Activated T-cell treated with anti-CD3 and anti-CD28 coated beads, Interleukin-2, amount 50 U/mL, for 24 hours (primary cell): ENCODE measurements around the gene IL12RB1.

Experiments used
- DNase-seq: peaks from one replicate; pipeline ENCODE4 v3.0.0-alpha.2; 2020
- H3K27ac Mint-ChIP-seq: 2 replicates; pipeline ENCODE4 v1.8.0; 2020; ENCODE audit warnings: mild to moderate bottlenecking, mixed read lengths
- H3K27me3 Mint-ChIP-seq: 2 replicates; pipeline ENCODE4 v1.8.0; 2020; ENCODE audit warnings: mixed read lengths
- H3K36me3 Mint-ChIP-seq: 2 replicates; pipeline ENCODE4 v1.8.0; 2020; ENCODE audit warnings: low read depth, mixed read lengths
- H3K4me1 Mint-ChIP-seq: 2 replicates; pipeline ENCODE4 v1.8.0; 2020; ENCODE audit warnings: low read depth, mixed read lengths
- H3K4me3 Mint-ChIP-seq: 2 replicates; pipeline ENCODE4 v1.8.0; 2020; ENCODE audit warnings: mild to moderate bottlenecking, moderate library complexity, mixed read lengths
- H3K9me3 Mint-ChIP-seq: 2 replicates; pipeline ENCODE4 v1.8.0; 2020; ENCODE audit warnings: mixed read lengths

IL12RB1 gene

DNA sequence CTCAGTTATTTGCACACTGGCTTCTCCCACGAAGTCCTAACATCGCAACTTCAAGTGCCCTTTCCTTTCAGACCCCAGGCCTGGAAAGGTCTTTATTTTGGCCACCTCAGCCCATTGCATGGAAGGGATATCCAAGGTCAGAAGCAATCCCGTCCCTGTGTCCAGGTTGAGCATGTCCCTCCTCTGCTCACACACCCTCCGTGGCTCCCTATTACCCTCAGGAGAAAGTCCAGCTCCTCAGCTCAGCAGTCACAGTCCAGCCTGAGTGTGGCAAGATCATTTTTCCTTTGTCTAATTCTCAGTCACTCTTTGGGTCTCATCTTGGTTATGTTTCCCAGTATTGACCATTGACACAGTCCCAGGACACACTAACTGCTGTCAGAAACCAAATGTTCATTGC, 59.6 kb downstream of the IL12RB1 start:
- Mint-ChIP-seq H3K27me3 (no peaks in the 10 kb centered on the region), H3K36me3 (no peaks in the 10 kb centered on the region), H3K27ac (no peak overlapping the region), H3K4me3 (no peak overlapping the region), H3K4me1 (peaks cover 39% of the 10 kb centered on the region), H3K9me3 (peaks cover 2% of the 10 kb centered on the region)
- DNase-seq = no peak

GRCh38 chr19:18023622-18024251, 63.0 kb downstream of the IL12RB1 start:
- peaks cover 3% of the 10 kb centered on the region for H3K9me3 Mint-ChIP-seq
- peak; percentile 78 for DNase-seq

DNA sequence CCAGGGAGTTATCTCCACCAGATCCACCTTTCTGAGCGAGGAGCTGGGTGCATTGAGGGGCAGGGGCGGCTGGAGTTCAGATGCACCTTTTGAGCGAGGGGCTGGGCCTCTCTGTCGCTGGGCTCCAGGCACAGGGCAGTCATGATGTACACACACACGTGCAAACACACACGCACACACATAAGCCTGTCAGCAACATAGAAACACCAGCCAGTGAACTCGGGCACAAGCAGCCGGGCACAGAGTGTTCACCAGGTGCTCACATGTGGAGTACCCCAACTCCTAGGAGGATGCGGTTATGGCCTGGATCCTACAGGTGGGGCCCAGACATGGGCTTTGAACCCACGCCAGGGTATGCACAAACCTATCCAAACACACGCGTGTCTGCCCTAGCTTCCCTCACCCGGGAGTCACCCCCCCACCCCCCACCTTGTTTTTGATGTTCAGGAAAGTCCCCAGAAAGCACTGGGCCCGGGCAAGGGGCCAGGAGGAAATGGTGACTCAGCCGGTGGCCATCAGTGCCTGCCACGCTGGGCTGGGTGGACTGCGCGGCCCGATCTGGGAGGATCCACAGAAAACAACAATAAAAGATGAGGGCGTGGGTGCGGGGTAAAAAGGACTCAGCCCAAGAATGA, 65.5 kb downstream of the IL12RB1 start:
- peak overlapping the region; percentile 88 for H3K27ac Mint-ChIP-seq
- H3K4me1 Mint-ChIP-seq = peaks cover 62% of the 10 kb centered on the region
- DNase-seq = peak; percentile 72
- H3K4me3 Mint-ChIP-seq = peak overlapping the region; percentile 65
- H3K9me3 Mint-ChIP-seq = peaks cover 3% of the 10 kb centered on the region
- no peaks in the 10 kb centered on the region for H3K36me3 Mint-ChIP-seq
- no peaks in the 10 kb centered on the region for H3K27me3 Mint-ChIP-seq

More at GRCh38 chr19:18023622-18024251, 63.0 kb downstream of the IL12RB1 start:
- Mint-ChIP-seq H3K27ac (peak overlapping the region; percentile 94), H3K27me3 (no peaks in the 10 kb centered on the region), H3K4me1 (peaks cover 48% of the 10 kb centered on the region), H3K36me3 (no peaks in the 10 kb centered on the region), H3K4me3 (peak overlapping the region; percentile 50)

DNA sequence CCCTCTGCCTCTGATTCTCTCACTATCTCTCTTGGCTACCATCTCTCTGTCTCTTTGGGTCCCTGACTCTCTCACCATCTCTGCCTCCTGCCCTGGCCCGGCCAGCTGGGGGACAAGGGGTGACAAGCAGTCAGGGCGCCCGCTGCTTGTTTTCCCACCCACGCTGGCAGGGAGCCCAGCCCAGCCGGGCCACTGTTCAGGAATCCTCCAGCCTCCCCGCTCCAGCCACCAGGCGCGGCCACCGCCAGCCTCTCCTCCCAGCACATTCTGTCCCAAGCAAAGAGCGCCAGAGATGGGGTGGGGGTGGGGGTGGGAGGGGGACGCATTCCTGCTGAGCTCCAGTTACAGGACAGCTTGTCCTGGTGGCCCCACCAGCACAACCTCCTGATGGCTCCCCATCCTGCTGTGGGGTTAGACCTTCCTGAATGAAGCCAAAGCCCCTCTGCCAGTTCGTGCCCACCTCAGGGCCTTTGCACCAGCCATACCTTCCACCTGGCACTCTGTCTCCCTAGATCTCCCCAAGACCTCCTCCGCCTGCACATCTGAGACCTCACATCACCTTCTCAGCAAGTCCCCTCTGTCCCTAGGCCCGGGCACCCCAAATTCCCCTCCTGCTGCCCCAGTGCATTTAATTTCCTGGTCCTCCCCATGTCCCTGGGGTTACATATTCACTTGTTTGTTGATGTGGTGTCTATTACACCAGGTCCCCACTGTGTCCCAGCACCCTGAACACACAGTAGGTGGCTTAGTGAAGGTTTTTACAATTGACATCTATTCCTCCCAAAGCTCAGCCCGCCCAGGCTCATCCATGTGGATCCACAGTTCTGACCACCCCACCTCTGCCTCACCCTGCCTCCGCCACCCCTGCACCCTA, 66.3 kb downstream of the IL12RB1 start:
- H3K4me1 Mint-ChIP-seq = peaks cover 64% of the 10 kb centered on the region

DNA sequence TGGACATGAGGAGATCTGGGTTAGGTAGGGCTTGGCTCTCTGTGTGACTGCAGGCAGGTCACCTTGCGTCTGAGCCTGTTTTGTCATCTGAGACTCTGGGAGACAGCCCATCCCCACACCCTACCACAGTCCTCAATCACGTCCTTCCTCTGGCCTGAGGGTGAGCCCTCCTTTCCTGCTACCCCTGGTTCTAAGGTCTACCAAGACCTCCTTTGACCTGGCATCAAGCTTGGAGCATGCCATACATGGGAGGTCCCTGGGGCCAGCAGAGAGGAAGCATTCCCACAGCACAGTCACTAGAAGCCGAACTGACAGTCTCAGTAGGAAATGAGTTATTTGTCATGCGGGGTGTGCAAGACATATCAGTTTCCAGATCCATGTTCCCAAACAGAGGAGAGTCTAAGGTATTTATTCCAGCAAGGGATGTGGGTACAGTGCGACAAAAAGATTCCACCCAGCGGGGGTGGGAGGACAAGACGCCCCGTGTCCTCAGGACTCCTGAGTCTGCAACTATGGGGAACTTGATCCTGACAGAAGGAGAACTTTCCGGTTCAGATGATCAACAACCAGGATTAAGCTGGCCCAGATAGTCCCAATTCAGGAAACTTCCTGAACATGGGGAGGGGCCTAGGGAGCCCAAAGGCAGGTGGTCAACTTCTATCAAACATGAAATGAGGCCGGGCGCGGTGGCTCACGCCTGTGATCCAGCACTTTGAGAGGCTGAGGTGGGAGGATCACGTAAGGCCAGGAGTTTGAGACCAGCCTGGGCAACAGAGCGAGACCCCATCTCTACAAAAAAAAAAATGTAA, 69.3 kb downstream of the IL12RB1 start:
- peaks cover 73% of the 10 kb centered on the region for H3K4me1 Mint-ChIP-seq
- H3K9me3 Mint-ChIP-seq = peaks cover 3% of the 10 kb centered on the region
- no peak overlapping the region for H3K4me3 Mint-ChIP-seq
- H3K36me3 Mint-ChIP-seq = peaks cover 31% of the 10 kb centered on the region
- H3K27ac Mint-ChIP-seq = peak overlapping the region; percentile 72
- no peak for DNase-seq
- H3K27me3 Mint-ChIP-seq = no peaks in the 10 kb centered on the region

More for the DNA sequence above, 66.3 kb downstream of the IL12RB1 start:
- Mint-ChIP-seq H3K27me3 (no peaks in the 10 kb centered on the region), H3K27ac (peak overlapping the region; percentile 88), H3K4me3 (no peak overlapping the region), H3K36me3 (peaks cover 4% of the 10 kb centered on the region), H3K9me3 (peaks cover 3% of the 10 kb centered on the region)
- no peak for DNase-seq

DNA sequence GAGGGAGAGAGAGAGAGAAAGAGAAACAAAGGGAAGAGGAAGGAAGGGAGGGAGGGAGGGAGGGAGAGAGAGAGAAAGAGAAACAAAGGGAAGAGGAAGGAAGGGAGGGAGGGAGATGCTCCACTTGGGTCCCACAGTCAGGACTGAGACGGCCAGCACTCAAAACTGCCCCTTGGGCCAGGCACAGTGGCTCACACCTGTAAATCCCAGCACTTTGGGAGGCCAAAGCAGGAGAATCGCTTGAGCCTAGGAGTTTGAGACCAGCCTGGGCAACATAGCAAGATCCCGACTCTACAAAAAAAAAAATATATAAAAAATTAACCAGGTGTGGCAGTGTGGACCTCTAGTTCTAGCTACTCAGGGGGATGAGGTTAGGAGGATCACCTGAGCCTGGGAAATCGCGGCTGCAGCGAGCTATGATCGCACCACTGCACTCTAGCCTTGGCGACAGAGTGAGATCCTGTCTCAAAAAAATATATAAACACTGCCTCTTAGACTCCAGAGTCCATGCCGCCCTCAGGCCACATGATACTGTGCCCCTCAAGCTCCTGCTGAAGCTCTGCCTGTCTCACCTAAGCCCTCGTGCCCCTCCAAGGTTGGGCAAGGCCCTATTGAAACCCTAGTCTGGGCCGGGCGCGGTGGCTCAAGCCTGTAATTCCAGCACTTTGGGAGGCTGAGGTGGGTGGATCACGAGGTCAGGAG, 70.4 kb downstream of the IL12RB1 start:
- H3K4me1 Mint-ChIP-seq = peaks cover 64% of the 10 kb centered on the region
- H3K27ac Mint-ChIP-seq = no peak overlapping the region
- H3K36me3 Mint-ChIP-seq = peaks cover 40% of the 10 kb centered on the region
- H3K4me3 Mint-ChIP-seq = no peak overlapping the region
- H3K27me3 Mint-ChIP-seq = no peaks in the 10 kb centered on the region
- no peaks in the 10 kb centered on the region for H3K9me3 Mint-ChIP-seq
- DNase-seq = no peak

- H3K4me3 Mint-ChIP-seq = no peak overlapping the region
- DNase-seq = no peak
- no peaks in the 10 kb centered on the region for H3K9me3 Mint-ChIP-seq
- peaks cover 60% of the 10 kb centered on the region for H3K36me3 Mint-ChIP-seq
- H3K27me3 Mint-ChIP-seq = no peaks in the 10 kb centered on the region
- H3K27ac Mint-ChIP-seq = peak overlapping the region; percentile 84
- H3K4me1 Mint-ChIP-seq = peaks cover 64% of the 10 kb centered on the region
Measured at GRCh38 chr19:18014197-18014596, 72.5 kb downstream of the IL12RB1 start.

DNA sequence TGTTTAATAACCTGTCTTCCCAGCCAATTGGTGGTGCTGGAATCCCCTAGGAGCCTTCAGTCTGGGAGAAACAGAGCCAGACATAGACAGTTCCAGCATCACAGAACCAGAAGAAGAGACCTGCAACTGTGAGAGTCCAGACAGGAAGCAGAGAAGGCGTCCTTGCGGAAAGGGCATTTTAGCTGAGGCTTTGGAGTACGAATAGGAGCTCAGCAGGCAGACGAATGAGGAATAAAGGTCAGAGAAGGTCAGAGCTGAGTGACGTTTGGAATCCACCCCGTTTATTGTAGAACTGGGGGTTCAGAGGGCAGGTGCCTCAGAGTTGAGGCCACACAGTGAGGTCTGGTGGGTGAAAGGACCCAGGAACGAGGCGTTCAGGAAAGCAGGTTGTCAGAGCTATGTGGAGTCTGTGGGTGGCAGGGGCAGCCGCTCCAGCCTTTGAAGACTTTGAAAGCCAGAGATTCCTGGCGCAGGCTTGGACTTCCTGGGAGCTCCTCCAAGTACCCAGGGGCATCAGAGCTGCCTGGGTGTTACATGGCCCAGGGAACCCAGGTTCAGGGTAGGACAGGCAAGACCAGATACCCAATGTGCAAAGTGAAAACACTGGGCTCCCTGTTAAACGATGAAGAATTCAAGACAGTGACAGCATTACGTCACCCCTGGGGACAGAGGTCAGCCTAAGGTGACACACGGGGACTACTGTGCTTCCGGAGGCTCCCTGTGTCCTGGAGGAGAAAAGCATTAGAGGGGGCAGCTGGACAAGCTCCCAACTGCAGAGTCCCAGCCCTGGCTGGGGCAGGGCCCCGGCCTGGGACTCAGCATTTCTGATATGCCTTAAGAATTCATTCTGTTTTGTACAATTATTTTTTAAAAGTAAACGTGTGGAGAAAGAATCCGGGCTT, 73.3 kb downstream of the IL12RB1 start:
- H3K27me3 Mint-ChIP-seq = no peaks in the 10 kb centered on the region
- no peak overlapping the region for H3K4me3 Mint-ChIP-seq
- peaks cover 68% of the 10 kb centered on the region for H3K4me1 Mint-ChIP-seq
- DNase-seq = no peak
- peaks cover 67% of the 10 kb centered on the region for H3K36me3 Mint-ChIP-seq
- H3K9me3 Mint-ChIP-seq = no peaks in the 10 kb centered on the region
- peak overlapping the region; percentile 84 for H3K27ac Mint-ChIP-seq

GRCh38 chr19:18010149-18010548, 76.6 kb downstream of the IL12RB1 start:
- no peaks in the 10 kb centered on the region for H3K27me3 Mint-ChIP-seq
- no peak for DNase-seq
- no peak overlapping the region for H3K4me3 Mint-ChIP-seq
- no peaks in the 10 kb centered on the region for H3K9me3 Mint-ChIP-seq
- H3K36me3 Mint-ChIP-seq = peaks cover 67% of the 10 kb centered on the region
- peaks cover 61% of the 10 kb centered on the region for H3K4me1 Mint-ChIP-seq
- no peak overlapping the region for H3K27ac Mint-ChIP-seq

GRCh38 chr19:18009412-18010066, 77.2 kb downstream of the IL12RB1 start:
- no peaks in the 10 kb centered on the region for H3K9me3 Mint-ChIP-seq
- DNase-seq = no peak
- H3K27ac Mint-ChIP-seq = no peak overlapping the region
- H3K4me3 Mint-ChIP-seq = peak overlapping the region; percentile 74
- peaks cover 64% of the 10 kb centered on the region for H3K36me3 Mint-ChIP-seq
- peaks cover 56% of the 10 kb centered on the region for H3K4me1 Mint-ChIP-seq
- H3K27me3 Mint-ChIP-seq = no peaks in the 10 kb centered on the region
